RWPE1 (cell line): ENCODE measurements around the gene ADCY2.

Source experiments
- CTCF ChIA-PET: fragments of 350-600 bp; sonication (Branson Sonifier 250); formaldehyde crosslinking; extraction: SDS; loops from one replicate; lab custom pipeline; 2021; lab: Yijun Ruan, JAX
- POLR2A ChIA-PET: fragments of 400-600 bp; formaldehyde crosslinking; extraction: SDS; loops from one replicate; lab custom pipeline; 2020; ENCODE audit warnings: antibody characterized with exemption; ENCODE audit not compliant: low non-redundant PET; lab: Yijun Ruan, JAX
- DNase-seq: peaks from one replicate; pipeline ENCODE4 v3.0.0; 2012; ENCODE audit warnings: low spot score
- H3K27ac ChIP-seq: fragments of 450-650 bp; 2 replicates; pipeline ENCODE4 v1.5.1; 2017
- TF ChIP-seq, protein P1 (sequence below): fragments of 450-650 bp; conservative IDR thresholded peaks from 2 replicates; pipeline ENCODE4 v1.5.1; 2017; ENCODE audit warnings: low read depth, mild to moderate bottlenecking

The ADCY2 gene

DNA sequence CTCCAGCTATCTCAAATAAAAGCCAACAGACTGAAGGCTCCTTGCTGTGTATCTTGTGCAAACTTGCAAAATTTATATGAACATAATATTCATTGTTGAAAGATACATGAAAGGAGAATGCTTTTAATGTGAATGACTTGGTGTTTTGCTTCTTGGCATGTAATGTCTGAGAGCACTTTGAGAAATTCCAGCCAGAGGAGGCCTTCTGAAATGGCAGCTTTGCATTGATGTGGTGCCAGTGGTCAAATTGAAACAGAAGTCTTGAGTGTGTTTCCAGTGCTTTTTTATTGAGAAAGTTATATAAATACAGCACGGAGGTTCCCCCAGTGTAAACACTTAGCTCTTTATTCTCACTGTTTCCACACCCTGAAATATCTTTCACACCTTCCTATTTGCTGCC lies 182.1 kb downstream of the ADCY2 start:
- DNase-seq, result no peak
- TF ChIP-seq, protein P1, sequence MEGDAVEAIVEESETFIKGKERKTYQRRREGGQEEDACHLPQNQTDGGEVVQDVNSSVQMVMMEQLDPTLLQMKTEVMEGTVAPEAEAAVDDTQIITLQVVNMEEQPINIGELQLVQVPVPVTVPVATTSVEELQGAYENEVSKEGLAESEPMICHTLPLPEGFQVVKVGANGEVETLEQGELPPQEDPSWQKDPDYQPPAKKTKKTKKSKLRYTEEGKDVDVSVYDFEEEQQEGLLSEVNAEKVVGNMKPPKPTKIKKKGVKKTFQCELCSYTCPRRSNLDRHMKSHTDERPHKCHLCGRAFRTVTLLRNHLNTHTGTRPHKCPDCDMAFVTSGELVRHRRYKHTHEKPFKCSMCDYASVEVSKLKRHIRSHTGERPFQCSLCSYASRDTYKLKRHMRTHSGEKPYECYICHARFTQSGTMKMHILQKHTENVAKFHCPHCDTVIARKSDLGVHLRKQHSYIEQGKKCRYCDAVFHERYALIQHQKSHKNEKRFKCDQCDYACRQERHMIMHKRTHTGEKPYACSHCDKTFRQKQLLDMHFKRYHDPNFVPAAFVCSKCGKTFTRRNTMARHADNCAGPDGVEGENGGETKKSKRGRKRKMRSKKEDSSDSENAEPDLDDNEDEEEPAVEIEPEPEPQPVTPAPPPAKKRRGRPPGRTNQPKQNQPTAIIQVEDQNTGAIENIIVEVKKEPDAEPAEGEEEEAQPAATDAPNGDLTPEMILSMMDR, result no peak
- H3K27ac ChIP-seq, result no peak overlapping the region
- ChIA-PET POLR2A (no interaction called here), CTCF (interaction anchor here (0.7 to 0.8 kb wide), 2 partner anchors 19 to 64 kb away, joined by 3 to 5 read pairs; no protein-coding TSS in a partner anchor)

DNA sequence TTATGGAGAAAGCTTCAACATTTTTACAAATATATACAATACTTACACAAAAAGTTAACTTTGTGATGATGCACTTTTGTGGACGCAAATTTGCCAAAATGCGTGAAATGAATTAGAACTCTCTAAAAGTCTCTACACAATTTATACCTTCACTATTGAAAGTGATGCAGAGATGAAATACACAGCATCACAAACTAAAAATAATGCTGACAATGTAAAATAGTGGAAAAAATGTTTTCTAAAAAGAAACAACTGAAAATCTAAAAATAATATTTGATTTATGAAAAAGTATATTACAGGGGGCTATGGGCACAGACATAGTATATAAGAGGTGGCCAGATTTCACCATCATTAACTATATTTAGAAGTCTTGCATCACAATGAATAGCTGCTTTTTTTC lies 188.8 kb downstream of the ADCY2 start:
- DNase-seq, result no peak
- ChIA-PET POLR2A (no interaction called here), CTCF (no interaction called here)
- H3K27ac ChIP-seq, result no peak overlapping the region
- TF ChIP-seq, protein P1, result no peak

DNA sequence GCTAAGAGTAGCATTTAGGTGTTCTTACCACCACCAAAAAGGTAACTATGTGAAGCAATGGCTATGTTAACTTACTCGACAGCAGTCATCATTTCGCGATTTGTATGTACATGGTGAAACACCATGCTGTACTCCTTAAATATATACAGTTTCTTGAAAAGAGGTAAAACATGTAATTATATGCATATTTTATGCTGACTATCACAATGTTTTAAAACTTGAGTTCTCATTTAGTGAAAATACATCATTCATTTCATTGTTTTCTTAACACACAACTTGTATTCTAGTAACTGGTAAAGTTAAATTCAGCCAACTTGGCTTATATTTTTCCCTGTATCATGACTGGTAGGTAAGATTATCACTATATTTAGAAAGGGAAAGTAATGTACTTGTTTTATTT lies 189.9 kb downstream of the ADCY2 start:
- no peak overlapping the region for H3K27ac ChIP-seq
- POLR2A ChIA-PET, result no interaction called here
- CTCF ChIA-PET, result no interaction called here
- TF ChIP-seq, protein P1, result no peak
- DNase-seq, result no peak

DNA sequence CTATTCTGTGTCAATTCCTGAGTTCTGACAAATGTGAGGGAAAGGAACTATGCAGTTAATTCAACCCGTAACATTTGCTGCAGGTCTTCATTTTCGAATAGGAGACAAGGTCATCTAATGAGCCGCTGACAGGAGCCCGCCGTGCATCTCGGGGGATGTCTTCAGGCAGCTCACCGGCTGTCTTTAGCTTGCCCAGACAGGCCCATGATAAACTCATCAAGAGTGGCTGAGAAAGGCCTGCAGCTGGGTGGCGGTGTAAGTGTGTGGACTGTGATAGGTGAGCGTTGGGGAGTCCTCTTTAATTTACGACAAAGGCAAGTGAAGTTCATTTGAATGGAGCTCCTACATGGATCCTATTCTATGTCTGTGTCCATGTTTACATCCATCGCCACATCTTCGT lies 190.5 kb downstream of the ADCY2 start:
- CTCF ChIA-PET, result no interaction called here

DNA sequence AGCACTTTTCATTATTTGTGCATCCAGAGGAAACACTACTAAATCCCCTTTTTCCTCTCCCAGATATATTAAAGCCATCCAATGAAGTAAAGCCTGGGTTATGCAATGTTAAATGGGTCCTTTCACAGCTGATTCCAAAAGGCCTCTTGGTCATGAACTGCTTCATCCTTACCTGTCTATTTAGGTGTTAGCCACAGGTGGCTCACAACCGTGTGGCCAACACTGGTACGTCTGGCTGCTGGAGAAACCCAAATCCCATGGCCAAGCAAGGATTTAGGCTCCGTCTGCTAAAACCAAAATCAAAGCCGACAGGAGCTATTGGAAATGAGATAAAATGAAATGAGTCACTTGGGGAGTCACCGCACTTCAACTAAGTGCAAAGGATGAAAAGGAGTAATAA lies 193.9 kb downstream of the ADCY2 start:
- ChIA-PET CTCF (no interaction called here), POLR2A (no interaction called here)
- no peak for DNase-seq
- TF ChIP-seq, protein P1, result no peak
- no peak overlapping the region for H3K27ac ChIP-seq

More for the DNA sequence above, 190.5 kb downstream of the ADCY2 start:
- POLR2A ChIA-PET, result no interaction called here
- TF ChIP-seq, protein P1, result no peak
- no peak for DNase-seq
- H3K27ac ChIP-seq, result no peak overlapping the region

DNA sequence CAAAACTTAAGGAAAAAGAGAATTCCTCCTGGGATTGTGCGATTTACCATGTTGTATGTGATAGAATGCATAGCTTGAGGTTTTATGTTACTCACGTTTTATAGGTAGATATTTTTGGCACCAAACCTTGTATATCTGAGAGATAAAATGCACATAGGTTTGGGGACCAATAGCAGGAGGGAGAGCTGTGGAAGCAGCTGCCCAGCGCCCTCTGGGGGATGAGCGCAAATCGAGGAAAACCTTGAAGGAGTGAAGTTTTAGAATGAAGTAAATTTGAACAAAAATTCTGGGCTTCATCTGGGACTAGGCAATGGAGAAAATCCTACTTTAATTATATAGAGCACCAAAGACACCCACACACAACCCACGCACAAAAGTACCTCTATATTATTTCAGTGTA lies 197.0 kb downstream of the ADCY2 start:
- DNase-seq, result no peak
- ChIA-PET POLR2A (no interaction called here), CTCF (interaction anchor here (0.7 kb wide), 1 partner anchor 47 kb away, joined by 6 read pairs; no protein-coding TSS in a partner anchor)
- H3K27ac ChIP-seq, result no peak overlapping the region
- TF ChIP-seq, protein P1, result no peak
